ENCODE results near the gene SLC16A1.

DNA sequence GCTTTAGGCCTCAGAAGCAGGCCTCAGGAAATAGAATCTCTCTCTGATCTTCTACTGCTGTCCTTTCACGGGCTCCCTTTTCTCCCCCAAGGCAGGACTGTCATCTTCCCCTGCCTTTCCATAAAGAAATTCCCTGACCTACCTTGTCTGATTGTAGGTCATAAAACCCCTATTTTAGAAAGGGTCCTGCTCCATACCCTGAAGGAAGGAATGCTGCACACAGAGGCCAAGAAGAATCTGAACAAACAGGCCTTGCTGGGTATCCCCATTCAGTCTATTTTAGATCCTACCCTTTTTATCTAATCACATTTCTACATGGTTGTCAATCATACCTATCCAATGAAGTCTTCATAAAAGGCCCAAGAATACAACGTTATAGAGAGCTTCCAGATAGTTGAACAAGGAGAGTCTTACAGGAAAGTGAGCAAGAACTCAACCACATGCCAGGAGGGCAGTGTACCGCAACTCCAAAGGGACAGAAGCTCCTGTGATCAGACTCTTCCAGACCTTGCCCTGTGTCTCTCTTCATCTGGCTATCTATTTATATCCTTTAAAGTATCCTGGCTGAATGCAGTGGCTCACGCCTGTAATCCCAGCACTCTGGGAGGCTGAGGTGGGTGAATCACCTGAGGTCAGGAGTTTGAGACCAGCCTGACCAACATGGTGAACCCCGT is 93.1 kb downstream of the SLC16A1 start:
- no peak for TF ChIP-seq POLR2A (IDR thresholded peaks at IDR 0.05)
- TF ChIP-seq, protein P1, sequence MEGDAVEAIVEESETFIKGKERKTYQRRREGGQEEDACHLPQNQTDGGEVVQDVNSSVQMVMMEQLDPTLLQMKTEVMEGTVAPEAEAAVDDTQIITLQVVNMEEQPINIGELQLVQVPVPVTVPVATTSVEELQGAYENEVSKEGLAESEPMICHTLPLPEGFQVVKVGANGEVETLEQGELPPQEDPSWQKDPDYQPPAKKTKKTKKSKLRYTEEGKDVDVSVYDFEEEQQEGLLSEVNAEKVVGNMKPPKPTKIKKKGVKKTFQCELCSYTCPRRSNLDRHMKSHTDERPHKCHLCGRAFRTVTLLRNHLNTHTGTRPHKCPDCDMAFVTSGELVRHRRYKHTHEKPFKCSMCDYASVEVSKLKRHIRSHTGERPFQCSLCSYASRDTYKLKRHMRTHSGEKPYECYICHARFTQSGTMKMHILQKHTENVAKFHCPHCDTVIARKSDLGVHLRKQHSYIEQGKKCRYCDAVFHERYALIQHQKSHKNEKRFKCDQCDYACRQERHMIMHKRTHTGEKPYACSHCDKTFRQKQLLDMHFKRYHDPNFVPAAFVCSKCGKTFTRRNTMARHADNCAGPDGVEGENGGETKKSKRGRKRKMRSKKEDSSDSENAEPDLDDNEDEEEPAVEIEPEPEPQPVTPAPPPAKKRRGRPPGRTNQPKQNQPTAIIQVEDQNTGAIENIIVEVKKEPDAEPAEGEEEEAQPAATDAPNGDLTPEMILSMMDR (IDR thresholded peaks at IDR 0.05), result no peak

Measured in right lobe of liver (tissue), 4 donors.